Astrocyte of the spinal cord (primary cell): Measurements from ENCODE around the gene STK25.

Source experiments
- DNase-seq: peaks from one replicate; pipeline ENCODE4 v3.0.0; 2011; ENCODE audit warnings: low read depth, low spot score
- H3K4me3 ChIP-seq: 2 replicates; pipeline ENCODE4 v1.5.1; 2011; ENCODE audit warnings: low read depth, mild to moderate bottlenecking, low read length, moderate library complexity
- CTCF ChIP-seq: IDR thresholded peaks from 2 replicates; pipeline ENCODE4 v1.5.1; 2012; ENCODE audit warnings: low read depth, mild to moderate bottlenecking, low read length, inconsistent platforms
- in situ Hi-C: cut with HindIII; loops from 2 replicates; pipeline ENCODE4 v1.10.0; 2017; ENCODE audit warnings: low sequenced_read_pairs

STK25 gene

GRCh38 chr2:241551998-241552737 is 43.8 kb upstream of the STK25 start:
- DNase-seq = no peak
- H3K4me3 ChIP-seq = no peak overlapping the region
- TF ChIP-seq CTCF = no peak
- in situ Hi-C loops = no loop called here

- DNase-seq = no peak
- TF ChIP-seq CTCF = no peak
- H3K4me3 ChIP-seq = no peak overlapping the region
- in situ Hi-C loops = no loop called here
Observed at GRCh38 chr2:241551599-241551997, 43.2 kb upstream of the STK25 start.

GRCh38 chr2:241550616-241551580 is 42.5 kb upstream of the STK25 start:
- no peak for DNase-seq
- no peak for TF ChIP-seq CTCF
- in situ Hi-C loops = no loop called here
- no peak overlapping the region for H3K4me3 ChIP-seq

- in situ Hi-C loops = no loop called here
- no peak for DNase-seq
Observed at GRCh38 chr2:241548451-241548835, 40.1 kb upstream of the STK25 start.

GRCh38 chr2:241547781-241548450 is 39.5 kb upstream of the STK25 start:
- no peak for DNase-seq
- TF ChIP-seq CTCF = no peak
- no peak overlapping the region for H3K4me3 ChIP-seq
- in situ Hi-C loops = no loop called here

More at GRCh38 chr2:241548451-241548835, 40.1 kb upstream of the STK25 start:
- TF ChIP-seq CTCF = no peak
- no peak overlapping the region for H3K4me3 ChIP-seq

- H3K4me3 ChIP-seq = no peak overlapping the region
- peak; percentile 87 for DNase-seq
- in situ Hi-C loops = no loop called here
Observed at GRCh38 chr2:241546771-241547498, 38.6 kb upstream of the STK25 start.

More at GRCh38 chr2:241546771-241547498, 38.6 kb upstream of the STK25 start:
- no peak for TF ChIP-seq CTCF
